GM19240 (cell line): Measurements from ENCODE around the gene TRIM46.

Source experiments
- DNase-seq: peaks from one replicate; pipeline ENCODE4 v3.0.0; 2011; ENCODE audit warnings: low spot score; ENCODE audit not compliant: insufficient read length

Gene TRIM46

GRCh38 chr1:155171836-155172731 is 1.6 kb upstream of the TRIM46 start:
- no peak for DNase-seq

- DNase-seq = peak; percentile 99
Observed at GRCh38 chr1:155172732-155173477, 744 bp upstream of the TRIM46 start, which contains the start of gene KRTCAP2. TSS of gene KRTCAP2 (minus strand) at chr1:155173304. CDS start at chr1:155173224, 80 bp downstream.

GRCh38 chr1:155174324-155175280 is 953 bp downstream of the TRIM46 start:
- DNase-seq = no peak

DNA sequence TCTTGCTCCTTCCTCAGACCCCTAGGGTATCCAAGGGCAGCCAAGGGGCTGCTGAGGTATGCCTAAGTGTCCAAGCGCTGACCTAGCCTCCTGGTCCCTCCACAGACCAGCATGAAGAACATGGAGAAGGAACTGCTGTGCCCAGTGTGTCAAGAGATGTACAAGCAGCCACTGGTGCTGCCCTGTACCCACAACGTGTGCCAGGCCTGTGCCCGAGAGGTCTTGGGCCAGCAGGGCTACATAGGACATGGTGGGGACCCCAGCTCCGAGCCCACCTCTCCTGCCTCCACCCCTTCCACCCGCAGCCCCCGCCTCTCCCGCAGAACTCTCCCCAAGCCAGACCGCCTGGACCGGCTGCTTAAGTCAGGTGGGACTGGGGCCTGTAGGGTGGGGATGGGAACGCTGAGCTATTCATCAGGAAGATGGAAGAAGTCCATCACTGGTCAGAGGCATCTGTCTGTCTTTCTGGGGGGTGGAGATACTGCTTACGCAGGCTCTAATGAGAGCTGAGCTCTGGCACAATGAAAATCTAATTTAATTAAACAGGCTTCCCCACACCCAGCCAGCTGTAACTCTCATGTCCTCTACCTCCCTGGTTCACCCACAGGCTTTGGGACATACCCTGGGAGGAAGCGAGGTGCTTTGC is 1.8 kb downstream of the TRIM46 start:
- DNase-seq = no peak

- no peak for DNase-seq
Observed at GRCh38 chr1:155175927-155176371, 2.3 kb downstream of the TRIM46 start.

- DNase-seq = peak; percentile 97
Observed at GRCh38 chr1:155176544-155177071, 3.0 kb downstream of the TRIM46 start.

- no peak for DNase-seq
Observed at GRCh38 chr1:155177192-155177917, 3.7 kb downstream of the TRIM46 start.

DNA sequence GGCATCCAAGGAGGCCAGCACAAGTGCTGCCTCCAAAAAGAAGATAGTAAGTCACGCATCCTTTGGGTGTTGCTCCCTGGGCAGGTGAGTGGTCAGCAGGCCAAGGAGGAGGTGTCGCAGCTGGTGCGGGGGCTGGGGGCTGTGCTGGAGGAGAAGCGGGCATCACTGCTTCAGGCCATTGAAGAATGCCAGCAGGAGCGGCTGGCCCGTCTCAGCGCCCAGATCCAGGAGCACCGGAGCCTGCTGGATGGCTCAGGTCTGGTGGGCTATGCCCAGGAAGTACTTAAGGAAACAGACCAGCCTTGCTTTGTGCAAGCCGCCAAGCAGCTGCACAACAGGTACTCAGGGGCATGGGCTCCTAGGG is 4.3 kb downstream of the TRIM46 start:
- DNase-seq = no peak

DNA sequence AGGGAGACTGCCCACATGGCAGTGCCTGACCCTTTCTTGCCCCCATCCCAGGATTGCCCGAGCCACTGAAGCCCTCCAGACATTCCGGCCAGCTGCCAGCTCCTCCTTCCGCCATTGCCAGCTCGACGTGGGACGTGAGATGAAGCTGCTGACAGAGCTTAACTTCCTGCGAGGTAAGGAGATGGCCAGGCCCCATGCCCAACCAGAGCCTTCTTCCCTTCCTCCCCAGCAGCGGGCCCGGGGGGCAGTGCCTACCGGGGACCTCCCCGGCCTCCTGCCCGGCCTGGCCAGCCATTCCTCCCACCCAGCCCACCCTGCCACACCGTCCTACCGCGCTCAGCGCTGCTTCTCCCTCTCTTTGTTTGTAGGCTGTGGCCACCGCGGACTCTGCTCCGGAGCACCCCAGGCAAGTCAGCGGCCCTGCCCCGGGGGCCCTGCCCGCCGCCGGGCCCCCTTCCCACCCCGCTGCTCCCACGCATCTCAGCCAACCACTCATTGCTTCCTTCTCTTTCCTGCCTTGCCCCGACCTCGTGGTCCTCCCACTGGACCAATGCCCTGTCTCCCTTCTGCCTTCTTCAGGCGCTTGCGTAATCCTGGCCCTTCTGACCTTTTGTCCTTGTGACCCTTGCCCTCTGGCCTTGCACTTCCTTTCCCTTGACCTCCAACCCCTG is 4.9 kb downstream of the TRIM46 start:
- no peak for DNase-seq

DNA sequence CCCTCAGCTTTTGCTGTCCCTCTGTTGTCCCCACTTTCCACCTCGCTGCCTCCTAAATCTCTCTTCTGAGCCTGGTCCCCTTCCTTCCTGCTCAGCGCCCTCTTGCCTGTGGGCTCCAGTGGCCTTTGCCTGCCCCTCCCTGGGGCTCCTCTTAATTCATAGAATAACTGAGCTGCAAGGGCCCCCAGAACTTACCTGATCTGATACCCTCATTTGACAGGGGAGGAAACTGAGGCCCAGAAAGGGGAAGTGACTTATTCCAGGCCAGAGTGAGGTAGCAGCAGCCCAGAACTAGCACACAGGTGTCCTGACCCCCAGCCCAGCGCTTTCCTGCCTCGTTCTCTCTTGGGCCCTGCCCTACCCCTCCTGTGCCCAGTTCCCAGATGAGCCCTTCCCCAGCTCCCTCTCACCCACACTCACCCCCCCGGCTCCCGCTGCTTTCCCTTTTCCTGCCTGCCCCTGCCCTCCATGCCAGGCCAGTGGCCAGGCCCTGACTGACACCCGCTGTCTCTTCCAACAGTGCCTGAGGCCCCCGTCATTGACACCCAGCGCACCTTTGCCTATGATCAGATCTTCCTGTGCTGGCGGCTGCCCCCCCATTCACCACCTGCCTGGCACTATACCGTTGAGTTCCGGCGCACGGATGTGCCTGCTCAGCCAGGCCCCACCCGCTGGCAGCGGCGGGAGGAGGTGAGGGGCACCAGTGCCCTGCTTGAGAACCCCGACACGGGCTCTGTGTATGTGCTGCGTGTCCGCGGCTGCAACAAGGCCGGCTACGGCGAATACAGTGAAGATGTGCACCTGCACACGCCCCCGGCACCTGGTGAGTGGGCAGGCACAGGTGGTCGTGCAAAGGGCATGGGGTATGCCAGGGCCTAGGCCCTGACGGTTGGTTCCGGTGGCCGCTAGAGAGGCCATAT is 5.7 kb downstream of the TRIM46 start:
- no peak for DNase-seq

- no peak for DNase-seq
Observed at GRCh38 chr1:155181371-155182051, 7.9 kb downstream of the TRIM46 start.

DNA sequence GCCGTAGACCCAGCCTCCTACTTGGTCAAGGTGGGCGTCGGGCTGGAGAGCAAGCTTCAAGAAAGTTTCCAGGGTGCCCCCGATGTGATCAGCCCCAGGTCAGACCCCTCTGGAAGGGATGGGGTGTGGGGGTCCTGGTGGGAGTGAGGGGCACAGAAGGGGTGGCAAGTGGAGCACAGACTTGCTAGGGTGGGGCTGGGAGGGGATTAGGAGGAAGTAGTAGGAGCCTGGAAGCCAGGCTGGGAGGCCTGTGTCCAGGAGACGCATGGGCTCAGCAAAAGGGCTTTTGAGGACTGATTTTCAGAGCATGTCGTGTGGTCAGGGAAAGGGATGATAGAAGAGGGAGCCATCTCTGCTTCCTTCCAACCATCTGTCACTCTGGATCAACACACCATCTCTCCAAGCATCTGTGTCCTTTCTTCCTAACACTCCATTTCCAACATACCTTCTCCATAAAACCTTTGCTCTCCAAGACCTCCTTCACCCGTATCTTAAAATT is 8.5 kb downstream of the TRIM46 start:
- no peak for DNase-seq

DNA sequence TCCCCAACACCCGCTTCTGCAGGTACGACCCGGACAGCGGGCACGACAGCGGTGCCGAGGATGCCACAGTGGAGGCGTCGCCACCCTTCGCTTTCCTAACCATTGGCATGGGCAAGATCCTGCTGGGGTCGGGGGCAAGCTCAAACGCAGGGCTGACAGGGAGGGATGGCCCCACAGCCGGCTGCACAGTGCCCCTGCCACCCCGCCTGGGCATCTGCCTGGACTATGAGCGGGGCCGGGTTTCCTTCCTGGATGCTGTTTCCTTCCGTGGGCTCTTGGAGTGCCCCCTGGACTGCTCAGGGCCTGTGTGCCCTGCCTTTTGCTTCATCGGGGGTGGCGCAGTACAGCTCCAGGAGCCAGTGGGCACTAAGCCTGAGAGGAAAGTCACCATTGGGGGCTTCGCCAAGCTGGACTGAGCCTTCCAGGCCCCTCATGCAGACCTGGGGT is 10.1 kb downstream of the TRIM46 start:
- DNase-seq = no peak

- no peak for DNase-seq
Observed at GRCh38 chr1:155184351-155184811, 10.7 kb downstream of the TRIM46 start.

- peak; percentile 89 for DNase-seq
Observed at GRCh38 chr1:155184835-155185782, 11.5 kb downstream of the TRIM46 start.

GRCh38 chr1:155185783-155186066 is 12.1 kb downstream of the TRIM46 start:
- no peak for DNase-seq
